WERI-Rb-1 (cell line): ENCODE measurements around the gene SLC34A3.

ENCODE experiments used
- DNase-seq: peaks from one replicate; pipeline ENCODE4 v3.0.0-alpha.2; 2020
- H3K27ac ChIP-seq: fragments of 250-450 bp; sonication (Bioruptor Pico); 2 replicates; pipeline ENCODE4 v1.5.1; 2020; ENCODE audit warnings: mild to moderate bottlenecking, moderate library complexity
- H3K27me3 ChIP-seq: fragments of 250-450 bp; sonication (Bioruptor Pico); 2 replicates; pipeline ENCODE4 v1.5.1; 2021; ENCODE audit warnings: mild to moderate bottlenecking, low read depth, moderate library complexity; ENCODE audit not compliant: insufficient read depth, severe bottlenecking
- H3K36me3 ChIP-seq: fragments of 250-450 bp; sonication (Bioruptor Pico); 2 replicates; pipeline ENCODE4 v1.5.1; 2020; ENCODE audit warnings: mild to moderate bottlenecking, moderate library complexity
- H3K4me3 ChIP-seq: 2 replicates; pipeline ENCODE4 v1.5.1; 2011; ENCODE audit warnings: low read depth, mild to moderate bottlenecking, control low read depth, low read length
- H3K9me3 ChIP-seq: fragments of 250-450 bp; sonication (Bioruptor Pico); 2 replicates; pipeline ENCODE4 v1.5.1; 2021; ENCODE audit warnings: mild to moderate bottlenecking, moderate library complexity; ENCODE audit not compliant: severe bottlenecking
- CTCF ChIP-seq: IDR thresholded peaks from 2 replicates; pipeline ENCODE4 v1.5.1; 2011; ENCODE audit warnings: low read depth, mild to moderate bottlenecking, control low read depth, inconsistent platforms, low read length

The SLC34A3 gene

DNA sequence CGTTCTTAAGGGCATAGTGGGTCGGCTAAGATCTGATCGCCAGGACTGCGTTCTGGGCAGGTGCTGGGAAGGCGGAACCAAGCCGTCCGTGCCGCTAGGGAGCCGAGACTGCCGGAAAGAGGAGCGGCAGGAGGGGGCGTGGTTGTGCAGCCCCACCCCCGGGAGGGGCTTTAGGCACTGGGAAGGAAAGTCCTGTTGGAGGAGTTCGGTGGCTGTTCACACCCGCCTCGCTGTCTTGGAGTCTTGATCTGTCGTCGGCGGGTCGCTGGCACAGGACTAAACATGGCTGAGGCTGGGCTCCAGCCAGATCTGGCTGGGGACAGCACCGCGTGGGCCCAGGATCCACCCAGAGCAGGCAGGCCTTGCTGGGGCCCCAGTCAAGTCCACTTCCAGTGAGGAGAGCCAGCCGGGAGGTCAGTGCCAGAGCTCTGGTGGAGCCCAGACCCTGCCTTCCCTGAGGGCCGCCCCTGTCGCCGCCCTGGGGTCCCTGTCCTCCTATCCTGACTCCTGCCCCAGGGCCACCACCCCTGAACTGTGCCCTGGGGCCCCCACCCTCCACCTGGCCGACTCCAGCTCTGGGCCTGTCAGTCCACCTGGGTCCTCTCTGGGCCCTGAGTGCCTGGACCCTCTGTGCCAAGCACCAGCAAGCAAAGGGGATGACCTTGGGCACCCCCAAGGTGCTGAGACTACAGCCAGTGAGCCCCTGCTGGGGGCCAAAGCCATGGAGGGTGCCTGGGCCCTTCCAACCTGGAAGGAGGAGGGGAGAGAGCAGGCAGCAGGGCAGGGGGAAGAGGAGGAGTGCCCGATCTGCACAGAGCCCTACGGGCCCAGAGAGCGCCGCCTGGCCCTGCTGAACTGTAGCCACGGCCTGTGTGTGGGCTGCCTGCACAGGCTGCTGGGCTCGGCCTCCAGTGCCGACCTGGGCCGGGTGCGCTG, 13.2 kb upstream of the SLC34A3 start:
- Histone ChIP-seq H3K4me3 (no peak overlapping the region), H3K9me3 (no peaks in the 10 kb centered on the region), H3K27me3 (no peaks in the 10 kb centered on the region), H3K36me3 (no peaks in the 10 kb centered on the region), H3K27ac (no peak overlapping the region)
- no peak for TF ChIP-seq CTCF
- DNase-seq = peak; percentile 64

DNA sequence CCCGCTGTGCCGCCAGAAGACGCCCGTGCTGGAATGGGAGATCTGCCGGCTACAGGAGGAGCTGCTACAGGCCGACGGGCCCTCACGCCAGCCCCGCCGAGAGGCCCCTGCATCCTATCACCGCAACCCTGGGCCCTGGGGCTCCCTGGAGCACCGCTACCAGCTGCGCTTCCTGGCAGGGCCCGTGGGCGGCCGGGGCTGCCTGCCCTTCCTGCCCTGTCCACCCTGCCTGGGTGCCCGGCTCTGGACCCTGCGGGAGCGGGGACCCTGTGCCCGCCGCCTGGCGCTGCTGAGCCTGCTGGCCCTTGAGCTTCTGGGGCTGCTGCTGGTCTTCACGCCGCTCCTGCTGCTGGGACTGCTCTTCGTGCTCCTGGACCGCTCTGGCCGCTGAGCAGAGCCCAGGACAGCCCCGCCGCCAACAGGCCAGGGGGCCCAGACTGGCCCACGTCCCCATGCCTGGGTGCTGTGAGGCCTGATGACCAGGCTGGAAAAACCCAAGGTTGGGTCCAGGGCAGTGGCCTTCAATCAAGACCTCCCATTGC, 12.4 kb upstream of the SLC34A3 start:
- Histone ChIP-seq H3K4me3 (no peak overlapping the region), H3K9me3 (no peaks in the 10 kb centered on the region), H3K27ac (no peak overlapping the region), H3K36me3 (no peaks in the 10 kb centered on the region), H3K27me3 (no peaks in the 10 kb centered on the region)
- no peak for DNase-seq
- no peak for TF ChIP-seq CTCF

DNA sequence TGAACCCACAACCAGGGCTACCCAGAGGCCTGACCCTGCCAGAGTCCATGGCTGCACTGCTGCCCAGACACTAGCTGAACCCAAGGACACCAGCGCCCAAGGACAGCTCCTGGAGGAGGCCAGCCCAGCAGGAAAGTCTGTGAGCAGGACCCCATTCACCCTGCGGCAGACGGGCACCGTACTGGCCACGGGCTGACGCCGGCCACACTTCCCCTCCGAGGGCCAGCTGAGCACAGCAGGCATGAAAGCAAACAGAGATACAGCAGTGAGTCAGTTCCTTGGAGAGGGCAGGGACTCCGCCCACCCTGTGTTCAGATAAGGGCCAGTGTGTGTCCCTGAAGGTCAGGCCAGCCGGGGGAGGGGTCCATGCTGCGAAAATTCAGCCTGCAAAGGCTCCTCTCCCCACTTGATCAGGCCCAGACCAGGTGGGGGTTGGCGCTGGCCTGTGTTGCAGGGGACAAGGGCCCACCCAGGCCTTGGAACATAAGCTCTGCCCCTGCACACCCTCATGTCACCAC, 11.9 kb upstream of the SLC34A3 start:
- DNase-seq = no peak
- no peak overlapping the region for H3K4me3 ChIP-seq
- no peak overlapping the region for H3K27ac ChIP-seq
- no peaks in the 10 kb centered on the region for H3K36me3 ChIP-seq
- no peaks in the 10 kb centered on the region for H3K27me3 ChIP-seq
- no peaks in the 10 kb centered on the region for H3K9me3 ChIP-seq
- TF ChIP-seq CTCF = no peak

- TF ChIP-seq CTCF = no peak
- Histone ChIP-seq H3K27me3 (no peaks in the 10 kb centered on the region), H3K27ac (no peak overlapping the region), H3K4me3 (no peak overlapping the region), H3K36me3 (no peaks in the 10 kb centered on the region), H3K9me3 (no peaks in the 10 kb centered on the region)
- DNase-seq = no peak
These were observed 10.9 kb upstream of the SLC34A3 start for GRCh38 chr9:137219757-137220316.

- no peak for DNase-seq
- H3K4me3 ChIP-seq = no peak overlapping the region
- no peak for TF ChIP-seq CTCF
- no peaks in the 10 kb centered on the region for H3K36me3 ChIP-seq
- no peak overlapping the region for H3K27ac ChIP-seq
- no peaks in the 10 kb centered on the region for H3K27me3 ChIP-seq
- no peaks in the 10 kb centered on the region for H3K9me3 ChIP-seq
These were observed 10.2 kb upstream of the SLC34A3 start for GRCh38 chr9:137220317-137221094.
